ENCODE measurements around the gene THUMPD3. TPM values are rescaled to one million over a fixed set of nuclear protein-coding genes. Genes with fewer than 3 reads are reported as not detected.

The THUMPD3 gene
- total RNA-seq, 1 donor from 2014 or later = 58.6 TPM

- Mint-ChIP-seq H3K4me1 (peaks cover 4% of the 10 kb centered on the region), H3K4me3 (no peak overlapping the region), H3K27ac (no peak overlapping the region), H3K9me3 (no peaks in the 10 kb centered on the region), H3K36me3 (ENCODE audit: low read depth) (peaks cover 70% of the 10 kb centered on the region), H3K27me3 (no peaks in the 10 kb centered on the region)
- DNase-seq = no peak
- intact Hi-C loops (cut with micrococcal nuclease) = no loop called here
Measured at GRCh38 chr3:9433627-9434521, 71.0 kb downstream of the THUMPD3 start.

GRCh38 chr3:9435316-9435715, 72.5 kb downstream of the THUMPD3 start:
- H3K27me3 Mint-ChIP-seq = no peaks in the 10 kb centered on the region
- H3K9me3 Mint-ChIP-seq = no peaks in the 10 kb centered on the region
- H3K36me3 Mint-ChIP-seq (ENCODE audit: low read depth) = peaks cover 67% of the 10 kb centered on the region
- H3K4me1 Mint-ChIP-seq = peaks cover 4% of the 10 kb centered on the region
- no peak for DNase-seq
- intact Hi-C loops (cut with micrococcal nuclease) = no loop called here
- no peak overlapping the region for H3K4me3 Mint-ChIP-seq
- no peak overlapping the region for H3K27ac Mint-ChIP-seq

Other genes with a start within 250 kb of the THUMPD3 start
- 0.40 and 0.45 TPM in 2 replicates for gene SRGAP3, start 113.4 kb upstream of the THUMPD3 start, total RNA-seq
- 152 and 164 TPM in 2 replicates for gene SETD5, start 34.6 kb downstream of the THUMPD3 start, total RNA-seq
- gene LHFPL4, start 190.8 kb downstream of the THUMPD3 start, total RNA-seq = not detected in 2 replicates

All from activated CD4-positive, alpha-beta T cell treated with anti-CD3 and anti-CD28 coated beads, Interleukin-2, amount 10 ng/mL, durations not matched to agents 24 days and 14 days (primary cell).